ENCODE results near the gene TLE6. TPM values are rescaled to one million over a fixed set of nuclear protein-coding genes. Genes with fewer than 3 reads are reported as not detected.

The TLE6 gene
- total and polyA plus RNA-seq, 2 of the 4 experiments (the other 2 are of a cell fraction), result under 0.01 to 0.17 TPM

DNA sequence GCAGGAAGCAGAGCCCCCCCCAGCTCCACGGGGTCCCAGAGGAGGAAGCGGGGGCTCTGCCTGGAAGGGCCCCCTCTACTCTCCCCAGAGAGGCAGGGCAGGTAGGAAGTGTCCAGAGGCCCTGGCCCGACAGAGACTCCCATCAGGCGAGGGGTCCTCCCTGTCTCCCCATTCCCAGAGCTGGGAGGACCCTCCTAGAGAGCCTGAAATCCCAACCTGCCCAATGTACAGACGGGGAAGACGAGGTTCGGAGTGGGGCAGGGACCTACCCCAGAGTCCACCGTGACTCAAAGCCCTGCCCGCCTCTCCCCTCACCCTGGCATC lies 50.6 kb downstream of the TLE6 start:
- H3K27me3 ChIP-seq (ENCODE audit: control insufficient read depth, insufficient read depth, low read length), result peaks cover 60% of the 10 kb centered on the region
- no peaks in the 10 kb centered on the region for H3K36me3 ChIP-seq (ENCODE audit: control insufficient read depth, insufficient read depth, low read length)
- H4K20me1 ChIP-seq (ENCODE audit: insufficient read depth, low read length), result no peaks in the 10 kb centered on the region
- ATAC-seq (ENCODE audit: low read depth) (no peak), DNase-seq (no peak)
- no TSS peak for BruUV-seq (replicated peaks)
- no peak overlapping the region for H3K18ac ChIP-seq (ENCODE audit: low read depth, low read length)
- H3K4me1 ChIP-seq (ENCODE audit: control insufficient read depth, insufficient read depth, low read length), result no peaks in the 10 kb centered on the region
- dilution Hi-C loops (cut with HindIII; ENCODE audit: low sequenced_read_pairs, unreplicated experiment) (no loop called here), in situ Hi-C loops (cut with MboI; ENCODE audit: low sequenced_read_pairs) (no loop called here), intact Hi-C loops (cut with micrococcal nuclease) (no loop called here)
- no peak overlapping the region for H2AFZ ChIP-seq (replicated peaks; ENCODE audit: low read length, poor library complexity)
- no peak overlapping the region for H2BK20ac ChIP-seq (ENCODE audit: low read depth, low read length)
- no peak overlapping the region for H3K56ac ChIP-seq (ENCODE audit: extremely low read depth, insufficient read depth, low read length)
- no peak overlapping the region for H2AK5ac ChIP-seq (ENCODE audit: low read depth, low read length)
- H3K27ac ChIP-seq (ENCODE audit: insufficient read depth, low read length), result no peak overlapping the region
- no peak for TF ChIP-seq RCOR1 (IDR thresholded peaks at IDR 0.05; ENCODE audit: insufficient replicate concordance, low read length)
- TF ChIP-seq MAZ (IDR thresholded peaks at IDR 0.05; ENCODE audit: borderline replicate concordance, low read depth, low read length), result no peak
- TF ChIP-seq, protein P1, sequence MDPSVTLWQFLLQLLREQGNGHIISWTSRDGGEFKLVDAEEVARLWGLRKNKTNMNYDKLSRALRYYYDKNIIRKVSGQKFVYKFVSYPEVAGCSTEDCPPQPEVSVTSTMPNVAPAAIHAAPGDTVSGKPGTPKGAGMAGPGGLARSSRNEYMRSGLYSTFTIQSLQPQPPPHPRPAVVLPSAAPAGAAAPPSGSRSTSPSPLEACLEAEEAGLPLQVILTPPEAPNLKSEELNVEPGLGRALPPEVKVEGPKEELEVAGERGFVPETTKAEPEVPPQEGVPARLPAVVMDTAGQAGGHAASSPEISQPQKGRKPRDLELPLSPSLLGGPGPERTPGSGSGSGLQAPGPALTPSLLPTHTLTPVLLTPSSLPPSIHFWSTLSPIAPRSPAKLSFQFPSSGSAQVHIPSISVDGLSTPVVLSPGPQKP (IDR thresholded peaks at IDR 0.05; ENCODE audit: borderline replicate concordance, low read depth, low read length), result no peak
- no peak for TF ChIP-seq POLR2A (IDR thresholded peaks at IDR 0.05; ENCODE audit: low read depth, low read length)
- TF ChIP-seq CHD1 (IDR thresholded peaks at IDR 0.05; ENCODE audit: low read depth, low read length), result no peak
- no peak for TF ChIP-seq RAD21 (IDR thresholded peaks at IDR 0.05; ENCODE audit: low read length)
- TF ChIP-seq CEBPB (IDR thresholded peaks at IDR 0.05; ENCODE audit: low read depth, low read length), result no peak
- no peak for TF ChIP-seq CTCF (conservative IDR thresholded peaks at IDR 0.05; ENCODE audit: low read depth, low read length)
- TF ChIP-seq USF2 (IDR thresholded peaks at IDR 0.05; ENCODE audit: low read depth, low read length), result no peak
- TF ChIP-seq MXI1 (IDR thresholded peaks at IDR 0.05; ENCODE audit: borderline replicate concordance, low read depth, low read length), result no peak
- no peak for TF ChIP-seq NFE2L2 (IDR thresholded peaks at IDR 0.05; ENCODE audit: low read depth, low read length)
- TF ChIP-seq SMC3 (IDR thresholded peaks at IDR 0.05; ENCODE audit: low read depth, low read length), result no peak
- TF ChIP-seq MAFK (IDR thresholded peaks at IDR 0.05; ENCODE audit: low read depth, low read length), result no peak
- POLR2A ChIA-PET (ENCODE audit: unreplicated experiment), result interaction anchor here (0.6 kb wide), 1 partner anchor 10 kb away, joined by 3 read pairs; no protein-coding TSS in a partner anchor
- no peak overlapping the region for H3K23ac ChIP-seq (ENCODE audit: low read depth, low read length)
- no peak overlapping the region for H3K9ac ChIP-seq (ENCODE audit: low read depth, low read length)
- no peak overlapping the region for H3K4ac ChIP-seq (ENCODE audit: low read depth, low read length)
- no peaks in the 10 kb centered on the region for H3K79me1 ChIP-seq (ENCODE audit: low read depth in 1 of 2, low read length in 2 of 2)
- H2BK5ac ChIP-seq (ENCODE audit: low read depth, low read length, poor library complexity, severe bottlenecking), result no peak overlapping the region
- WGBS, 2 experiments (ENCODE audit: extremely low coverage in 2 of 2, insufficient read length in 1 of 2), result 54% methylated on average over 4 of the region's 9 CpGs; no CpG with 5 or more reads in 1 of the 2 experiments
- H2BK120ac ChIP-seq (ENCODE audit: low read depth, low read length), result no peak overlapping the region
- H3K9me3 ChIP-seq (ENCODE audit: control insufficient read depth, insufficient read depth, low read length), result no peaks in the 10 kb centered on the region
- H4K91ac ChIP-seq (ENCODE audit: insufficient read depth, low read depth, low read length), result no peak overlapping the region
- no peak overlapping the region for H3K4me3 ChIP-seq (ENCODE audit: insufficient read depth, low read depth, low read length)
- no peaks in the 10 kb centered on the region for H3K9me1 ChIP-seq (ENCODE audit: insufficient read depth, low read length)
- H3K4me2 ChIP-seq (ENCODE audit: low read depth, low read length), result no peak overlapping the region
- no peak overlapping the region for H4K5ac ChIP-seq (ENCODE audit: low read depth, low read length)
- H3K14ac ChIP-seq (replicated peaks; ENCODE audit: low read depth, low read length), result no peak overlapping the region
- no peak overlapping the region for H4K8ac ChIP-seq (ENCODE audit: low read depth in 2 of 2, low read length in 2 of 2)
- CTCF ChIA-PET, result no interaction called here
- H2AK9ac ChIP-seq (replicated peaks; ENCODE audit: low read depth, low read length, poor library complexity), result no peak overlapping the region
- H2BK15ac ChIP-seq (ENCODE audit: low read depth, low read length), result no peak overlapping the region
